Omental fat pad (tissue), 4 donors: ENCODE measurements around the gene PARP2. TPM values are rescaled to one million over a fixed set of nuclear protein-coding genes. Genes with fewer than 3 reads are reported as not detected.
A peak's percentile ranks its signal among the peaks of the same experiment; 100 is the strongest.
"Not testable (repeated sequence)": the region's sequence is repeated elsewhere in the genome, so short reads cannot be mapped to it uniquely, and the experiment has no call there.

Experiments used
- ATAC-seq: fragments of 150-250 bp; one replicate; pipeline ENCODE4 v1.9.1; 2016; ENCODE audit warnings: mild to moderate bottlenecking, moderate library complexity; ENCODE audit not compliant: low FRiP score
- DNase-seq: peaks from one replicate; pipeline ENCODE4 v3.0.0-alpha.2; 2019; ENCODE audit warnings: low spot score
- CTCF ChIP-seq, 3 donors: fragments of 450-650 bp; IDR thresholded peaks; one replicate each; pipeline ENCODE4 v1.5.1; 2016 to 2017; ENCODE audit warnings: antibody characterized with exemption in 3 of 3, mild to moderate bottlenecking in 3 of 3, moderate library complexity in 2 of 3
- total RNA-seq, 4 donors: library from RNA; depleted of rRNA; stranded (reverse); fragments of >200 nt; gene quantifications; one replicate each; pipeline ENCODE4 v1.1.0, GENCODE V29; 2016

Gene PARP2
- total RNA-seq, 4 donors from 2014 or later, result 4.3 to 12.9 (median 7.7) TPM

- no peak for TF ChIP-seq CTCF (IDR thresholded peaks at IDR 0.05)
- ATAC-seq, result peak; percentile 99
- DNase-seq, result no peak
Measured at GRCh38 chr14:20332788-20333493, 10.5 kb upstream of the PARP2 start, which contains the start of gene CCNB1IP1. Gene CCNB1IP1, minus strand, starts transcription at chr14:20333279. Its CDS starts 16,756 bp downstream, at chr14:20316523.

GRCh38 chr14:20333494-20333841, 10.0 kb upstream of the PARP2 start:
- TF ChIP-seq CTCF (IDR thresholded peaks at IDR 0.05), result no peak
- DNase-seq (no peak), ATAC-seq (no peak)

GRCh38 chr14:20334017-20334416, 9.4 kb upstream of the PARP2 start:
- no peak for TF ChIP-seq CTCF (IDR thresholded peaks at IDR 0.05)
- DNase-seq, result no peak
- ATAC-seq, result no peak

- not testable (repeated sequence) for DNase-seq, ATAC-seq
Measured at GRCh38 chr14:20341032-20341431, 2.4 kb upstream of the PARP2 start.

GRCh38 chr14:20341646-20342045, 1.8 kb upstream of the PARP2 start:
- TF ChIP-seq CTCF (IDR thresholded peaks at IDR 0.05), result no peak
- DNase-seq, result no peak
- ATAC-seq, result no peak

GRCh38 chr14:20343862-20344220, 406 bp downstream of the PARP2 start:
- ATAC-seq (no peak), DNase-seq (no peak)
- TF ChIP-seq CTCF (IDR thresholded peaks at IDR 0.05), result no peak

- no peak for TF ChIP-seq CTCF (IDR thresholded peaks at IDR 0.05)
- DNase-seq (no peak), ATAC-seq (no peak)
Measured at GRCh38 chr14:20345366-20345765, 1.9 kb downstream of the PARP2 start.
